Measurements from ENCODE around the gene F10. TPM values are rescaled to one million over a fixed set of nuclear protein-coding genes. Genes with fewer than 3 reads are reported as not detected.

The F10 gene
- total RNA-seq, 1 donor from 2014 or later = 12.3 TPM

GRCh38 chr13:113166681-113167080 lies 44.1 kb downstream of the F10 start:
- H3K36me3 Mint-ChIP-seq = peaks cover 39% of the 10 kb centered on the region
- H3K4me3 Mint-ChIP-seq = no peak overlapping the region
- TF ChIP-seq CTCF (IDR thresholded peaks at IDR 0.05; ENCODE audit: unreplicated experiment) = no peak
- no peak for DNase-seq (ENCODE audit: low spot score in 2 of 2, unreplicated experiment in 2 of 2)
- H3K27ac Mint-ChIP-seq = no peak overlapping the region
- peaks cover 4% of the 10 kb centered on the region for H3K4me1 Mint-ChIP-seq
- peaks cover 18% of the 10 kb centered on the region for H3K9me3 Mint-ChIP-seq
- peaks cover 19% of the 10 kb centered on the region for H3K27me3 Mint-ChIP-seq (ENCODE audit: low read depth)

GRCh38 chr13:113167155-113167554 lies 44.6 kb downstream of the F10 start:
- DNase-seq (ENCODE audit: low spot score in 2 of 2, unreplicated experiment in 2 of 2) = no peak
- H3K27me3 Mint-ChIP-seq (ENCODE audit: low read depth) = peaks cover 19% of the 10 kb centered on the region
- H3K9me3 Mint-ChIP-seq = peaks cover 18% of the 10 kb centered on the region
- TF ChIP-seq CTCF (IDR thresholded peaks at IDR 0.05; ENCODE audit: unreplicated experiment) = no peak
- H3K4me1 Mint-ChIP-seq = peaks cover 4% of the 10 kb centered on the region
- peaks cover 40% of the 10 kb centered on the region for H3K36me3 Mint-ChIP-seq
- no peak overlapping the region for H3K4me3 Mint-ChIP-seq
- H3K27ac Mint-ChIP-seq = no peak overlapping the region

- no peak overlapping the region for H3K4me3 Mint-ChIP-seq
- peaks cover 4% of the 10 kb centered on the region for H3K4me1 Mint-ChIP-seq
- TF ChIP-seq CTCF (IDR thresholded peaks at IDR 0.05; ENCODE audit: unreplicated experiment) = no peak
- DNase-seq (ENCODE audit: low spot score in 2 of 2, unreplicated experiment in 2 of 2) = no peak
- no peak overlapping the region for H3K27ac Mint-ChIP-seq
- H3K27me3 Mint-ChIP-seq (ENCODE audit: low read depth) = peaks cover 19% of the 10 kb centered on the region
- H3K36me3 Mint-ChIP-seq = peaks cover 40% of the 10 kb centered on the region
- H3K9me3 Mint-ChIP-seq = peaks cover 18% of the 10 kb centered on the region
Measured at GRCh38 chr13:113167575-113167974, 45.0 kb downstream of the F10 start.

DNA sequence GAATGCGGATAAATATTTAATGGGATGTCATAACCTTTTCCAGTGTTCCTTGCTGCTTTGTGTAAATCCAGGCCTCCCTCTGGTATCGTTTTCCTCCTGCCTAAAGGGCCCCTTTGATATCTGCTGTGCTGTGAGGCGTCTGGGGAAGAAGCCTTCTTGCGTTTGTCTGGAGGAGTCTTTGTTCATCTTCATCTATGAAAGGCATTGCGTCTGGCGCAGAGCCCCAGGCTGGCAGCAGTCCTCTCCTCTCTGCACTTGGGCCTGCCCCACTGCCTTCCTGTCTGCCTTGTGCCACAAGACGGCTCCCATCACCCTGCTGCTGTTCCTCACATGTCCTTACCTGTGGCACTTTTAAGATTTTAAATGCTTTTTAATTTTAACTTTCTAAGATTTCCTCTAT lies 45.6 kb downstream of the F10 start:
- H3K27ac Mint-ChIP-seq = no peak overlapping the region
- H3K27me3 Mint-ChIP-seq (ENCODE audit: low read depth) = peaks cover 12% of the 10 kb centered on the region
- peaks cover 3% of the 10 kb centered on the region for H3K4me1 Mint-ChIP-seq
- no peak for TF ChIP-seq CTCF (IDR thresholded peaks at IDR 0.05; ENCODE audit: unreplicated experiment)
- peaks cover 18% of the 10 kb centered on the region for H3K9me3 Mint-ChIP-seq
- H3K4me3 Mint-ChIP-seq = no peak overlapping the region
- no peak for DNase-seq (ENCODE audit: low spot score in 2 of 2, unreplicated experiment in 2 of 2)
- H3K36me3 Mint-ChIP-seq = peaks cover 40% of the 10 kb centered on the region

DNA sequence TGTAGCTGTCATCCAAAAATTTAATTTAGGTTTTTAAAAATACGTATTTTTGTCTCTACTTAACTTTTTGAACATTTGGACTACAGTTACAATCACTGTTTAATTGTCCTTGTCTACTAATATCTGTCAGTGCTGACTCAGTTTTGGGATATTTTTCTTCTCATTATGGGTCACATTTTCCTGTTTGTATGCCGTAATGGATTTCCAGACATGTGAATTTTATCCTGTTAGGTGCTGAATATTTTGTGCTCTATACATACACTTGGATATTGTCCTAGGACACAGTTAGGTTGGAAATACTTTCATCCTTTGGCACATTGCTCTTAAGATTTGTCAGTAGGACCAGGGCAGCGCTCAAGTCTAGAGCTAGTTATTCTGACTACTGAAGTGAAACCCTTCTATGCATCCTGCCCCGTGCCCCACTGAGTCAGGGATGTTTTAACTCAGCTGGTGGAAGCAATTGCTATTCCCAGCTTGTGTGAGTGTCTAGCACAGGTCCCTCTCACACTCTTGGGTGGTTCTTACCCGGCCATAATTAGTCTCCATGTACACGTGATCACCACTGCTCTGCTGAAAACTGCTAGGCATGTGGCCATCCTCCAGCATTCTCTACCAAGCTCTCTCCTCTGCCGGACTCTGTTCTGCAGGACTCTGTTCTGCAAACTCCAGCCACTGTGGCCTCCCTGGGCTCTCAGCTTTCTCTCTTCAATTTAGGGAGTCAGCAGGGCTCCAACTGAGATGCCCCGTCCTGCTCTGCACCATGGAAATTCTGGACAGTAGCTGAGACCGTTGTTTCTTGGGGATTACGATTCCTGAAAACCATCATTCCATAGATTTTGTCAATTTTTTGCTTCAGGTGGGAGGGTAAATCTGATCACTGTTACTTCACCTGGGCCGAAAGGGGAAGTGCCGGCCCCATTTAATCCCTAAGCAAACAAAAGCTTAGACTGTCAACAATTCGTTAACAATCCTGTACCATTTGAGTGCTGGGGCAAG lies 47.0 kb downstream of the F10 start:
- no peak overlapping the region for H3K4me3 Mint-ChIP-seq
- H3K4me1 Mint-ChIP-seq = no peaks in the 10 kb centered on the region
- H3K36me3 Mint-ChIP-seq = peaks cover 40% of the 10 kb centered on the region
- no peak overlapping the region for H3K27ac Mint-ChIP-seq
- no peak for TF ChIP-seq CTCF (IDR thresholded peaks at IDR 0.05; ENCODE audit: unreplicated experiment)
- H3K27me3 Mint-ChIP-seq (ENCODE audit: low read depth) = peaks cover 1% of the 10 kb centered on the region
- DNase-seq (ENCODE audit: low spot score in 2 of 2, unreplicated experiment in 2 of 2) = no peak
- H3K9me3 Mint-ChIP-seq = peaks cover 18% of the 10 kb centered on the region

Data from mesothelial cell of epicardium (in vitro differentiated cells).